ENCODE measurements around the gene PTMS.

PTMS gene

GRCh38 chr12:6766651-6767349, 637 bp downstream of the PTMS start (continued):
- TF ChIP-seq RBAK (tag by site-specific recombination; IDR thresholded peaks at IDR 0.05) (no peak), ATF2 (tag by site-specific recombination; IDR thresholded peaks at IDR 0.05; ENCODE audit: low read depth) (no peak), ZNF529 (tag by site-specific recombination; IDR thresholded peaks at IDR 0.05; ENCODE audit: insufficient replicate concordance) (no peak), SP2 (tag by site-specific recombination; IDR thresholded peaks at IDR 0.05) (peak; percentile 67), ZNF501 (tag by site-specific recombination; IDR thresholded peaks at IDR 0.05) (peak; percentile 71), ZNF16 (tag by site-specific recombination; IDR thresholded peaks at IDR 0.05; ENCODE audit: low read depth) (no peak), PRDM6 (tag by site-specific recombination; IDR thresholded peaks at IDR 0.05) (no peak), ZNF416 (tag by site-specific recombination; IDR thresholded peaks at IDR 0.05) (no peak), TSHZ1 (tag by site-specific recombination; IDR thresholded peaks at IDR 0.05; ENCODE audit: borderline replicate concordance) (no peak), WT1 (tag by site-specific recombination; IDR thresholded peaks at IDR 0.05) (peak; percentile 47; the same call in 1 of the 2 replicates), ZNF248 (tag by site-specific recombination; IDR thresholded peaks at IDR 0.05) (no peak), ZNF2 (tag by site-specific recombination; IDR thresholded peaks at IDR 0.05) (0 out of 2 replicates have a peak, but pooled peaks have one; percentile 40), ZNF776 (tag by site-specific recombination; IDR thresholded peaks at IDR 0.05; ENCODE audit: borderline replicate concordance) (no peak), ZNF521 (tag by site-specific recombination; IDR thresholded peaks at IDR 0.05) (no peak), KLF8 (tag by site-specific recombination; IDR thresholded peaks at IDR 0.05) (peak; percentile 96), ZNF354C (tag by site-specific recombination; IDR thresholded peaks at IDR 0.05; ENCODE audit: borderline replicate concordance, low read depth) (no peak), ZNF518A (tag by site-specific recombination; conservative IDR thresholded peaks at IDR 0.05; ENCODE audit: low read depth) (no peak), ZNF19 (tag by site-specific recombination; IDR thresholded peaks at IDR 0.05; ENCODE audit: low read depth) (no peak), GLIS2 (tag by site-specific recombination; IDR thresholded peaks at IDR 0.05) (peak; percentile 94), OSR2 (tag by site-specific recombination; IDR thresholded peaks at IDR 0.05) (no peak), ZBTB20 (tag by site-specific recombination; IDR thresholded peaks at IDR 0.05) (peak; percentile 73)
- TF ChIP-seq, protein P1, sequence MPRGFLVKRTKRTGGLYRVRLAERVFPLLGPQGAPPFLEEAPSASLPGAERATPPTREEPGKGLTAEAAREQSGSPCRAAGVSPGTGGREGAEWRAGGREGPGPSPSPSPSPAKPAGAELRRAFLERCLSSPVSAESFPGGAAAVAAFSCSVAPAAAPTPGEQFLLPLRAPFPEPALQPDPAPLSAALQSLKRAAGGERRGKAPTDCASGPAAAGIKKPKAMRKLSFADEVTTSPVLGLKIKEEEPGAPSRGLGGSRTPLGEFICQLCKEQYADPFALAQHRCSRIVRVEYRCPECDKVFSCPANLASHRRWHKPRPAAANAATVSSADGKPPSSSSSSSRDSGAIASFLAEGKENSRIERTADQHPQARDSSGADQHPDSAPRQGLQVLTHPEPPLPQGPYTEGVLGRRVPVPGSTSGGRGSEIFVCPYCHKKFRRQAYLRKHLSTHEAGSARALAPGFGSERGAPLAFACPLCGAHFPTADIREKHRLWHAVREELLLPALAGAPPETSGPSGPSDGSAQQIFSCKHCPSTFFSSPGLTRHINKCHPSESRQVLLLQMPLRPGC (tag by site-specific recombination; IDR thresholded peaks at IDR 0.05), result no peak
